Stimulated activated naive CD8-positive, alpha-beta T cell treated with anti-CD3 and anti-CD28 coated beads, Interleukin-15, Interleukin-2, amounts not matched to agents 100 ng/mL and 50 ng/mL, for 24 hours (primary cell): ENCODE results near the gene SPN.
A peak's percentile ranks its signal among the peaks of the same experiment; 100 is the strongest.
"Not testable (repeated sequence)": the region's sequence is repeated elsewhere in the genome, so short reads cannot be mapped to it uniquely, and the experiment has no call there.

Experiments
- H3K27ac Mint-ChIP-seq: one replicate; pipeline ENCODE4 v1.8.0; 2021; ENCODE audit warnings: mild to moderate bottlenecking, mixed read lengths
- H3K27me3 Mint-ChIP-seq: one replicate; pipeline ENCODE4 v1.8.0; 2021; ENCODE audit warnings: mixed read lengths
- H3K36me3 Mint-ChIP-seq: one replicate; pipeline ENCODE4 v1.8.0; 2021; ENCODE audit warnings: low read depth, mixed read lengths
- H3K4me1 Mint-ChIP-seq: one replicate; pipeline ENCODE4 v1.8.0; 2021; ENCODE audit warnings: low read depth, mixed read lengths
- H3K4me3 Mint-ChIP-seq: one replicate; pipeline ENCODE4 v1.8.0; 2021; ENCODE audit warnings: mild to moderate bottlenecking, mixed read lengths
- H3K9me3 Mint-ChIP-seq: one replicate; pipeline ENCODE4 v1.8.0; 2021; ENCODE audit warnings: mixed read lengths

Gene SPN

DNA sequence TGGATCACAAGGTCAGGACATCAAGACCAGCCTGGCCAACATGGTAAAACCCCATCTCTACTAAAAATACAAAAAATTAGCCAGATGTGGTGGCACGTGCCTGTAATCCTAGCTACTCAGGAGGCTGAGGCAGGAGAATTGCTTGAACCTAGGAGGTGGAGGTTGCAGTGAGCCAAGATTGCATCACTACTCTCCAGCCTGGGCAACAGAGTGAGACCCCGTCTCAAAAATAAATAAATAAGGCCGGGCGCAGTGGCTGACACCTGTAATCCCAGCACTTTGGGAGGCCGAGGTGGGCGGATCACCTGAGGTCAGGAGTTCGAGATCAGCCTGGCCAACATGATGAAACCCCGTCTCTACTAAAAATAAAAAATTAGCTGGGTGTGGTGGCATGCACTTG lies 24.3 kb upstream of the SPN start:
- not testable (repeated sequence) for H3K36me3 Mint-ChIP-seq, H3K9me3 Mint-ChIP-seq, H3K4me3 Mint-ChIP-seq, H3K27me3 Mint-ChIP-seq, H3K27ac Mint-ChIP-seq
- peaks cover 26% of the 10 kb centered on the region for H3K4me1 Mint-ChIP-seq

DNA sequence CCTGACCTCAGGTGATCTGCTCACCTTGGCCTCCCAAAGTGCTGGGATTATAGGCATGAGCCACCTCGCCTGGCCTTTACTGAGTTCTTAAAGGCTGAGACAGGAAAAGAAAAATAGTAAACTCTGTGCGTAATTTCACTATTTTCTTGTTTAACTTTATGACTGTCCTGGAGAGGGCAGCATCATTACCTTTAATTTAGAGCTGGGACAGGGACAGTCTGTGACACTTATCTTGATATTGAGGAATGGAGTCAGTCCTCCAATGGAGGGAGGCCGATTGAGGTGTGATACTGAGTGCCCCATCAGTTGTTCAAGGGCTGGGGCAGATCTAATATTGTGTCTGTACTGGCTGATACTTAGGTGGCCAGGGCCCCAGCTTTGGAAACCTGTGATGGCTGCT lies 21.5 kb upstream of the SPN start:
- Mint-ChIP-seq H3K4me1 (peaks cover 46% of the 10 kb centered on the region), H3K9me3 (peaks cover 6% of the 10 kb centered on the region), H3K36me3 (no peaks in the 10 kb centered on the region), H3K4me3 (no peak overlapping the region), H3K27me3 (no peaks in the 10 kb centered on the region), H3K27ac (peak overlapping the region; percentile 16)

DNA sequence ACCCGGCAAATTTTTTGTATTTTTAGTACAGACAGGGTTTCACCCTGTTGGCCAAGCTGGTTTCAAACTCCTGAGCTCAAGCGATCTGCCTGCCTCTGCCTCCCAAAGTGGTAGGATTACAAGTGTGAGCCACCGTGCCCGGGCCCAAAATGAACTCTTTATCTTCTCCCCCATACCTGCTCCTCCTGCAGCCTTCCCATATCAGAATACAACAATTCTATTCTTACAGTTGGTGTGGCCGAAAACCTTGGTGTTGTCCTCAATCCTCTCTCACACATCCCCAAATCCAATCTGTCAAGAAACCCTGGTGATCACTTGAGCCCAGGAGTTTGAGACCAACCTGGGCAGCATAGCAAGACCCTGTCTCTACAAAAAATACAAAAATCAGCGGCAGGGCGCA lies 19.5 kb upstream of the SPN start:
- H3K27ac Mint-ChIP-seq: peak overlapping the region; percentile 17
- H3K9me3 Mint-ChIP-seq: peaks cover 6% of the 10 kb centered on the region
- H3K27me3 Mint-ChIP-seq: no peaks in the 10 kb centered on the region
- H3K4me3 Mint-ChIP-seq: no peak overlapping the region
- peaks cover 46% of the 10 kb centered on the region for H3K4me1 Mint-ChIP-seq
- no peaks in the 10 kb centered on the region for H3K36me3 Mint-ChIP-seq

- H3K36me3 Mint-ChIP-seq: no peaks in the 10 kb centered on the region
- H3K27ac Mint-ChIP-seq: peak overlapping the region; percentile 31
- no peaks in the 10 kb centered on the region for H3K27me3 Mint-ChIP-seq
- peaks cover 46% of the 10 kb centered on the region for H3K4me1 Mint-ChIP-seq
- H3K4me3 Mint-ChIP-seq: peak overlapping the region; percentile 7
- peaks cover 6% of the 10 kb centered on the region for H3K9me3 Mint-ChIP-seq
Observed at GRCh38 chr16:29644338-29644857, 18.6 kb upstream of the SPN start.

- H3K36me3 Mint-ChIP-seq: no peaks in the 10 kb centered on the region
- no peak overlapping the region for H3K4me3 Mint-ChIP-seq
- H3K9me3 Mint-ChIP-seq: peaks cover 6% of the 10 kb centered on the region
- peak overlapping the region; percentile 72 for H3K27ac Mint-ChIP-seq
- H3K4me1 Mint-ChIP-seq: peaks cover 53% of the 10 kb centered on the region
- H3K27me3 Mint-ChIP-seq: no peaks in the 10 kb centered on the region
Observed at GRCh38 chr16:29644973-29645693, 17.9 kb upstream of the SPN start.

DNA sequence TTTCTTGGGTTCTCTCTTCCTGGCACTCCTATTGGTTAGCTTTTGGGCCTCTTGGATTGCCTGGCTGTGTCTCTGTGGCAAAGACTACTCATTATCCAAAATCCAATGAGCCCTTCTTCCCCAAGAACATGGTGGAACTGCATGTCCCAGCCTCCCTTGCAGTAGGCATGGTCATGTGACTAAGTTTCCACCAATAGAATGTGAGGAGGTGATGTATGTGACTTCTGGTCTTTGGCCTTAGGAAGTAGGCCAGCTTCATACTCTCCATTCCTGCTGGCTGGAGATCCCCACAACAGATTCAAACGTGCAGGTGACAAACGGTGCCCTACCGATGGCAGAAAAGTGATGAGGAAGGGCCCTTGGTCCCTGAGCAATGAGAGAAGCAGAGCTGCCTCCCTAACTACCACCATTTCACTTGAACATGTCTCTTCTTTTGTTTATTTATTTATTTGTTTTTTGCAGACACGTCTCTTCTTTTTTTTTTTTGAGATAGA lies 17.3 kb upstream of the SPN start:
- peaks cover 47% of the 10 kb centered on the region for H3K4me1 Mint-ChIP-seq
- H3K4me3 Mint-ChIP-seq: no peak overlapping the region
- peaks cover 6% of the 10 kb centered on the region for H3K9me3 Mint-ChIP-seq
- H3K27me3 Mint-ChIP-seq: no peaks in the 10 kb centered on the region
- H3K36me3 Mint-ChIP-seq: no peaks in the 10 kb centered on the region
- H3K27ac Mint-ChIP-seq: peak overlapping the region; percentile 72

DNA sequence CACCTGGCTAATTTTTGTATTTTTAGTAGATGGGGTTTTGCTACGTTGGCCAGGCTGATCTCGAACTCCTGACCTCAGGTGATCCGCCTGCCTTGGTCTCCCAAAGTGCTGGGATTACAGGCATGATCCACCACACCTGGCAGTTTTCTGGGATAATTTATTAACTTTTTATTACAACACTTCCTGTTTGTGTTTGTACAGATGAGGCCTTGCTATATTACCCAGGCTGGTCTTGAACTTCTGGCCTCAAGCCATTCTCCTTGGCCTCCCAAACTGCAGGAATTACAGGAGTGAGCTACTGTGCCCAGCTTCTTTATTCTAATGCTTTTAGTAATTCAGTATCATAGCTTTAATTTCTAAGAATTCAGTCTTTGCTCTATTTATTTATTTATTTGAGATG lies 16.1 kb upstream of the SPN start:
- Mint-ChIP-seq H3K9me3 (peaks cover 6% of the 10 kb centered on the region), H3K4me3 (no peak overlapping the region), H3K27me3 (no peaks in the 10 kb centered on the region), H3K36me3 (no peaks in the 10 kb centered on the region), H3K4me1 (peaks cover 37% of the 10 kb centered on the region), H3K27ac (no peak overlapping the region)

- H3K9me3 Mint-ChIP-seq: peaks cover 6% of the 10 kb centered on the region
- H3K36me3 Mint-ChIP-seq: no peaks in the 10 kb centered on the region
- no peak overlapping the region for H3K27ac Mint-ChIP-seq
- peaks cover 26% of the 10 kb centered on the region for H3K4me1 Mint-ChIP-seq
- no peak overlapping the region for H3K4me3 Mint-ChIP-seq
- H3K27me3 Mint-ChIP-seq: no peaks in the 10 kb centered on the region
Observed at GRCh38 chr16:29649588-29650494, 13.2 kb upstream of the SPN start.

GRCh38 chr16:29650771-29651170 lies 12.3 kb upstream of the SPN start:
- no peak overlapping the region for H3K27ac Mint-ChIP-seq
- no peak overlapping the region for H3K4me3 Mint-ChIP-seq
- peaks cover 1% of the 10 kb centered on the region for H3K9me3 Mint-ChIP-seq
- H3K27me3 Mint-ChIP-seq: no peaks in the 10 kb centered on the region
- H3K36me3 Mint-ChIP-seq: no peaks in the 10 kb centered on the region
- peaks cover 16% of the 10 kb centered on the region for H3K4me1 Mint-ChIP-seq

DNA sequence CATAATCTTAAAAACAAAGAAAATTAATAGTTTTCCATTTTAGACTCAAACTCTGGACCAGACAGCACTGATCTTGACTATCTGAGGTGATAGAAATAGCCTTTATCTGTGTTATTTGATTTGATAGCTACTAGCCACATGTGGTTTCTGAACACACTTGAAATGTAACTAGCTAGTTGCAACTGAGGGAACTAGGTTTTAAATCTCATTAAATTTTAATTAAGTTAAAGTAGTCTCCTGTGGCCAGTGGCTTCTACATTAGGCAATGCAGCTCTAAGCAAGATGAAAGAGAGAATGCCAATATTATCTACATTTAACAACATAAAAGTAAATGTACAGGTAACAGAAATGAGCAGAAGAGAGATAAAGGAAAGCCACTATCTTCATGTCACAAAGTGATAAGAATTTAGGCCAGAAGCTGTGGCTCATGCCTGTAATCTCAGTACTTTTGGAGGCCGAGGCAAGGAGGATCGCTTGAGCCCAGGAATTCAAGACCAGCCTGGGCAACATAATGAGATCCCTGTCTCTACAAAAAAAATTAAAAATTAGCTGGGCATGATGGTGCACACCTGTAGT lies 11.2 kb upstream of the SPN start:
- no peak overlapping the region for H3K4me3 Mint-ChIP-seq
- H3K9me3 Mint-ChIP-seq: no peaks in the 10 kb centered on the region
- no peaks in the 10 kb centered on the region for H3K27me3 Mint-ChIP-seq
- H3K4me1 Mint-ChIP-seq: peaks cover 12% of the 10 kb centered on the region
- no peak overlapping the region for H3K27ac Mint-ChIP-seq
- no peaks in the 10 kb centered on the region for H3K36me3 Mint-ChIP-seq

DNA sequence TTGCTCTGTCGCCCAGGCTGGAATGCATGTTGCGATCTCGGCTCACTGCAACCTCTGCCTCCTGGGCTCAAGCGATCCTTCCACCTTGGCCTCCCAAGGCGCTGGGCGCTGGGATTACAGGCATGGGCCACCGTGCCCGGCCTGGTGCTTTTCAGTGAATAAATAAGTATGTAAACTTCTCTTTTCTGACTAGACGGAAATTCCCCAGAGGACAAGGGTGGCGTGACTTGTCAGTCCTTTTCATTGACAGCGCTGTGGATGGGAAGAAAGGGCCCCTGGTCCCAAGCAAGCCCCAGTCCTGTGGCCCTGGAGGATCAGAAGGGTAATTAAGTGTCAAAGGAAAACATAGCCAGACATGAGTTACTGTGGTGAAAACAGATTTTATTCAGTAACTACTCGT lies 9.6 kb upstream of the SPN start:
- Mint-ChIP-seq H3K36me3 (no peaks in the 10 kb centered on the region), H3K27ac (peak overlapping the region; percentile 6), H3K9me3 (no peaks in the 10 kb centered on the region), H3K27me3 (no peaks in the 10 kb centered on the region), H3K4me1 (peaks cover 12% of the 10 kb centered on the region), H3K4me3 (no peak overlapping the region)

GRCh38 chr16:29653890-29654289 lies 9.2 kb upstream of the SPN start:
- peaks cover 12% of the 10 kb centered on the region for H3K4me1 Mint-ChIP-seq
- not testable (repeated sequence) for H3K4me3 Mint-ChIP-seq, H3K36me3 Mint-ChIP-seq

DNA sequence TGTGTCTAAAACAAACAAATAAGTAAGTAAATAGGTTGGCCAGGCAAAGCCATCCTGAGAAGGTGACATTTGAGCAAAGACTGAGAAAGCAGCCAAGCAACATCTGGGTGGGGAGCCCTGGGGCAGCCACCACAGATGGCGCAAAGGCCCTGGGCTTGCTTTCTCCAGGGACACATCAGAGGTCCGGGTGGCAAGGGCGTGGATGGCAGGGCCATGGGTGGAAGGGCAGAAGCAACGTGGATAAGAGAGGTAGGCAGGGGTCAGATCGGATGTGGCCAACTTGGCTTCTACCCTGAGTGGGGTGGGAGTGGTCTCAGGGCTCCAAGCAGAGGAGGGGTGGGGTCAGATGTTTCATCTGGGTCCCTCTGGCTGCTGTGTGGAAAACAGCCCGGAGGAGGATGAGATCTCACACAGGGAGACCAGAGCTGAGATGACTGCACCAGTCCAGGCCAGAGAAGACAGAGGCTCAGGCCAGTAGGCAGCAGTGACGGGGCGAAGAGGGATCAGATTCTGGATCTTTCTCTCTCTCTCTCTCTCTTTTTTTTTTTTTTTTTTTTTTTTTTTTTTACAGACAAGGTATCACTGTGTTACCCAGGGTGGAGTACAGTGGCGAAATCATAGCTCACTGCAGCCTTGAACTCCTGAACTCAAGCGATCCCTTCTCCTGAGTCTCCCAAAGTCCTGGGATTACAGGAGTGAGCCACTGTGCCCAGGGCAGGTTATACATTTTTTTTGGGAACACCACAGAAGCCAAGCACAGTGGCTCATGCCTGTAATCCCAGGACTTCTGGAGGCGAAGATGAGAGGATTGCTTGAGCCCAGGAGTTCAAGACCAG lies 6.1 kb upstream of the SPN start:
- no peaks in the 10 kb centered on the region for H3K36me3 Mint-ChIP-seq
- H3K4me3 Mint-ChIP-seq: no peak overlapping the region
- H3K27ac Mint-ChIP-seq: no peak overlapping the region
- no peaks in the 10 kb centered on the region for H3K27me3 Mint-ChIP-seq
- peaks cover 24% of the 10 kb centered on the region for H3K4me1 Mint-ChIP-seq
- no peaks in the 10 kb centered on the region for H3K9me3 Mint-ChIP-seq

More at GRCh38 chr16:29653890-29654289, 9.2 kb upstream of the SPN start:
- not testable (repeated sequence) for H3K27me3 Mint-ChIP-seq, H3K9me3 Mint-ChIP-seq
- peak overlapping the region; percentile 6 for H3K27ac Mint-ChIP-seq

GRCh38 chr16:29658705-29659104 lies 4.3 kb upstream of the SPN start:
- Mint-ChIP-seq H3K27me3 (no peaks in the 10 kb centered on the region), H3K9me3 (no peaks in the 10 kb centered on the region), H3K4me1 (peaks cover 38% of the 10 kb centered on the region), H3K36me3 (peaks cover 2% of the 10 kb centered on the region), H3K27ac (peak overlapping the region; percentile 9), H3K4me3 (no peak overlapping the region)
